Measurements from ENCODE around the gene ELFN2. TPM values are rescaled to one million over a fixed set of nuclear protein-coding genes. Genes with fewer than 3 reads are reported as not detected.
"Not testable (repeated sequence)": the region's sequence is repeated elsewhere in the genome, so short reads cannot be mapped to it uniquely, and the experiment has no call there.

The ELFN2 gene
- total RNA-seq, 1 donor from 2014 or later: 0.36 TPM

GRCh38 chr22:37472418-37473006 is 45.2 kb upstream of the ELFN2 start:
- TF ChIP-seq, protein P1, sequence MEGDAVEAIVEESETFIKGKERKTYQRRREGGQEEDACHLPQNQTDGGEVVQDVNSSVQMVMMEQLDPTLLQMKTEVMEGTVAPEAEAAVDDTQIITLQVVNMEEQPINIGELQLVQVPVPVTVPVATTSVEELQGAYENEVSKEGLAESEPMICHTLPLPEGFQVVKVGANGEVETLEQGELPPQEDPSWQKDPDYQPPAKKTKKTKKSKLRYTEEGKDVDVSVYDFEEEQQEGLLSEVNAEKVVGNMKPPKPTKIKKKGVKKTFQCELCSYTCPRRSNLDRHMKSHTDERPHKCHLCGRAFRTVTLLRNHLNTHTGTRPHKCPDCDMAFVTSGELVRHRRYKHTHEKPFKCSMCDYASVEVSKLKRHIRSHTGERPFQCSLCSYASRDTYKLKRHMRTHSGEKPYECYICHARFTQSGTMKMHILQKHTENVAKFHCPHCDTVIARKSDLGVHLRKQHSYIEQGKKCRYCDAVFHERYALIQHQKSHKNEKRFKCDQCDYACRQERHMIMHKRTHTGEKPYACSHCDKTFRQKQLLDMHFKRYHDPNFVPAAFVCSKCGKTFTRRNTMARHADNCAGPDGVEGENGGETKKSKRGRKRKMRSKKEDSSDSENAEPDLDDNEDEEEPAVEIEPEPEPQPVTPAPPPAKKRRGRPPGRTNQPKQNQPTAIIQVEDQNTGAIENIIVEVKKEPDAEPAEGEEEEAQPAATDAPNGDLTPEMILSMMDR (IDR thresholded peaks at IDR 0.05; ENCODE audit: unreplicated experiment): peak; percentile 60
- Mint-ChIP-seq H3K27me3 (peaks cover 6% of the 10 kb centered on the region), H3K4me1 (ENCODE audit: low read depth) (no peaks in the 10 kb centered on the region), H3K27ac (no peak overlapping the region), H3K36me3 (ENCODE audit: insufficient read depth) (no peaks in the 10 kb centered on the region), H3K9me3 (ENCODE audit: low read depth) (no peaks in the 10 kb centered on the region), H3K4me3 (ENCODE audit: low read depth) (no peak overlapping the region)
- no peak for DNase-seq (ENCODE audit: low spot score, unreplicated experiment)

DNA sequence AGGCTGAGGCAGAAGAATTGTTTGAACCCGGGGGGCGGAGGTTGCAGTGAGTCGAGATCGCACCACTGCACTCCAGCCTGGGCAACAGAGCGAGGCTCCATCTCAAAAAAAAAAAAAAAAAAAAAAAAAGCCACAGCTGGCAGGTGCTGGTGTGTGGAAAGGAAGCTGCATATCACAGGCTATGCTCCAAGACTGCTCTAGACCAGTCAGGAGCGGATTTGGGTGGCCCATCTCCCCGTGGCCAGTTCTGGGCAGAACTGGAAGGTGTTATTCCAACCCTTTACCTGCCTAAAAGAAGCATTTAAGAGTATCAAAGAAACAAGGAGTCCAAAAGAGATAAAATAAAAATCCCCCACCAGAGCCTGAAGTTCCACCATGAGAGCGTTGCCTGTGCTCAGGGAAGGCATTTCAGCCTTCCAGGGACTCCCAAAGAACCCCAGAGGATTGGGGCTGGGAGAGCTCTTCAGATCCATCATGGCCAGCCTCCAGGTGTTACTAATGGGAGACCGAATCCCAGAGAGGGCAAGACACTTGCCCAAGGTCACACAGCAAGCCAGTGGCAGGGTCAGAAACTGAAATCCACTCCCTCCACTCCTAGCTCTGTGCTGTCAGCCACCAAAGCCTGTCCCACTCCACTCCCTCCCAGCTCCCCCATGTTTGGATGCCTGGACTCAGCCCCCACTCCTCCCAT is 44.6 kb upstream of the ELFN2 start:
- Mint-ChIP-seq H3K36me3 (ENCODE audit: insufficient read depth) (no peaks in the 10 kb centered on the region), H3K27me3 (peaks cover 6% of the 10 kb centered on the region), H3K9me3 (ENCODE audit: low read depth) (no peaks in the 10 kb centered on the region), H3K4me1 (ENCODE audit: low read depth) (no peaks in the 10 kb centered on the region), H3K27ac (no peak overlapping the region), H3K4me3 (ENCODE audit: low read depth) (no peak overlapping the region)
- TF ChIP-seq, protein P1 (IDR thresholded peaks at IDR 0.05; ENCODE audit: unreplicated experiment): no peak
- DNase-seq (ENCODE audit: low spot score, unreplicated experiment): no peak

DNA sequence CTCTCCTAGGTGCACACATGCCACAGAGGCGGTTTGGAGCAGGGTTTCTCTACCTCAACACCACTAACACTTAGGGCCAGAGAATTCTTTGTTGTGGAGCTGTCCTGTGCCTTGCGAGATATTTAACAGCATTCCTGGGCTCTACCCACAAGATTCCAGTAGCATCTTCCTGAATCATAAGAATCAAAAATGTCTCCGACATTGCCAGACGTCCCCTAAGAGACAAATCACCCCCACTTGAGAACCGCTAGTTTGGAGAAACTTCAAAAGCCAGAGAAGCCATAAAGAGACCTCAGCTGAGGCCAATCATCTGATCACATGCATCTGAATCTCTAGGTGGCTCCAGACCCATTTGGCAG is 42.8 kb upstream of the ELFN2 start:
- peaks cover 9% of the 10 kb centered on the region for H3K27me3 Mint-ChIP-seq
- no peaks in the 10 kb centered on the region for H3K9me3 Mint-ChIP-seq (ENCODE audit: low read depth)
- no peak overlapping the region for H3K4me3 Mint-ChIP-seq (ENCODE audit: low read depth)
- DNase-seq (ENCODE audit: low spot score, unreplicated experiment): no peak
- TF ChIP-seq, protein P1 (IDR thresholded peaks at IDR 0.05; ENCODE audit: unreplicated experiment): no peak
- no peaks in the 10 kb centered on the region for H3K36me3 Mint-ChIP-seq (ENCODE audit: insufficient read depth)
- no peaks in the 10 kb centered on the region for H3K4me1 Mint-ChIP-seq (ENCODE audit: low read depth)
- no peak overlapping the region for H3K27ac Mint-ChIP-seq

- TF ChIP-seq, protein P1 (IDR thresholded peaks at IDR 0.05; ENCODE audit: unreplicated experiment): no peak
- Mint-ChIP-seq H3K27ac (no peak overlapping the region), H3K4me1 (ENCODE audit: low read depth) (no peaks in the 10 kb centered on the region), H3K27me3 (peaks cover 12% of the 10 kb centered on the region), H3K36me3 (ENCODE audit: insufficient read depth) (no peaks in the 10 kb centered on the region), H3K4me3 (ENCODE audit: low read depth) (no peak overlapping the region), H3K9me3 (ENCODE audit: low read depth) (no peaks in the 10 kb centered on the region)
- DNase-seq (ENCODE audit: low spot score, unreplicated experiment): no peak
Observed at GRCh38 chr22:37469416-37470086, 42.3 kb upstream of the ELFN2 start.

GRCh38 chr22:37468201-37468695 is 41.0 kb upstream of the ELFN2 start:
- DNase-seq (ENCODE audit: low spot score, unreplicated experiment); H3K36me3 Mint-ChIP-seq (ENCODE audit: insufficient read depth); H3K4me3 Mint-ChIP-seq (ENCODE audit: low read depth); H3K27ac Mint-ChIP-seq; H3K9me3 Mint-ChIP-seq (ENCODE audit: low read depth); H3K4me1 Mint-ChIP-seq (ENCODE audit: low read depth): not testable (repeated sequence)
- H3K27me3 Mint-ChIP-seq: peaks cover 13% of the 10 kb centered on the region

All from progenitor cell of endocrine pancreas (in vitro differentiated cells).